Measurements from ENCODE around the gene C1orf116. TPM values are rescaled to one million over a fixed set of nuclear protein-coding genes. Genes with fewer than 3 reads are reported as not detected.

Gene C1orf116
- total RNA-seq, 6 donors from 2014 or later: 92.5 to 222 (median 193) TPM

DNA sequence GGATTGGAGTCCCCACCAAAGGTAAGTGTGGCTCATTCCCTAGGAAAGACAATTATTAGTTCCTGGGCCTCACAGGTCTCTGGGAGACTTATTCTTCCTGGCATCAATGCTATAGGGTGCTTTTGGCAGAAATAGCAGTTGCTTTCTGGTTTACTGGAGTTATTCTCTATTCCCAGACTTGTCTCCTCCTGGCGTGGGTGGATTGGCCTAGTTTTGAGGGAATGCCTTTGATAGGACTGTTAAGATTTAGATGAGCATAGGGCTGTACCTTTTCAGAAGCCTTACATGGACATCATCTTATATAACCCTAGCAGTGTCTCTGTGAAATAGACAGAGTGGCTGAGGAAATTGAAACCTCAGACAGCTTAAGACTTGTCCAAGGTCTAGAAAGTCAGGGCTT is 29.5 kb upstream of the C1orf116 start:
- TF ChIP-seq EP300 (IDR thresholded peaks at IDR 0.05) (no peak), POLR2AphosphoS5 (IDR thresholded peaks at IDR 0.05) (no peak), POLR2A (IDR thresholded peaks at IDR 0.05) (no peak)
- TF ChIP-seq, protein P1, sequence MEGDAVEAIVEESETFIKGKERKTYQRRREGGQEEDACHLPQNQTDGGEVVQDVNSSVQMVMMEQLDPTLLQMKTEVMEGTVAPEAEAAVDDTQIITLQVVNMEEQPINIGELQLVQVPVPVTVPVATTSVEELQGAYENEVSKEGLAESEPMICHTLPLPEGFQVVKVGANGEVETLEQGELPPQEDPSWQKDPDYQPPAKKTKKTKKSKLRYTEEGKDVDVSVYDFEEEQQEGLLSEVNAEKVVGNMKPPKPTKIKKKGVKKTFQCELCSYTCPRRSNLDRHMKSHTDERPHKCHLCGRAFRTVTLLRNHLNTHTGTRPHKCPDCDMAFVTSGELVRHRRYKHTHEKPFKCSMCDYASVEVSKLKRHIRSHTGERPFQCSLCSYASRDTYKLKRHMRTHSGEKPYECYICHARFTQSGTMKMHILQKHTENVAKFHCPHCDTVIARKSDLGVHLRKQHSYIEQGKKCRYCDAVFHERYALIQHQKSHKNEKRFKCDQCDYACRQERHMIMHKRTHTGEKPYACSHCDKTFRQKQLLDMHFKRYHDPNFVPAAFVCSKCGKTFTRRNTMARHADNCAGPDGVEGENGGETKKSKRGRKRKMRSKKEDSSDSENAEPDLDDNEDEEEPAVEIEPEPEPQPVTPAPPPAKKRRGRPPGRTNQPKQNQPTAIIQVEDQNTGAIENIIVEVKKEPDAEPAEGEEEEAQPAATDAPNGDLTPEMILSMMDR (IDR thresholded peaks at IDR 0.05): no peak
- WGBS, 2 donors: 89 to 91% methylated on average over 1 of the region's 1 CpG

DNA sequence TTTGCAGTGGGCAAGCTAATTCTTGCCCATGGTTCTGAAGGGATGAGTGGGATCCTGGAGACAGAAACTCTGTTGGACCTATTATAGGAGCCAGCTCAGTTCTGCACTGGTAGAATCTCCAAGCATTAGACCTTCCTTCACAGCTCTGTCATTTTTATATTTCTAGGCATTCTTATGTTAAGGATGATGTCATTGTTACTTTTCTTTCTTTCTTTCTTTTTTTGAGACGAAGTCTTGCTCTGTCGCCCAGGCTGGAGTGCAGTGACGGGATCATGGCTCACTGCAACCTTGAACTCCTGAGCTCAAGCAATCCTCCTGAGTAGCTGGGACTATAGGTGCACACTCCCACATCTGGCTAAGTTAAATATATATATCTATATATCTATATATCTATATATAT is 28.0 kb upstream of the C1orf116 start:
- peak overlapping the region in 3 of 4 donors; percentile 18 to 81 (median 71) for H3K27ac ChIP-seq
- H3K9me3 ChIP-seq: no peaks in the 10 kb centered on the region
- H3K27me3 ChIP-seq: no peaks in the 10 kb centered on the region
- no peak overlapping the region for H3K4me3 ChIP-seq
- H3K36me3 ChIP-seq: peaks cover 5 to 47% (median 16%) of the 10 kb centered on the region in 4 donors
- TF ChIP-seq POLR2A (IDR thresholded peaks at IDR 0.05): no peak
- no peak for TF ChIP-seq POLR2AphosphoS5 (IDR thresholded peaks at IDR 0.05)
- TF ChIP-seq EP300 (IDR thresholded peaks at IDR 0.05): no peak
- TF ChIP-seq, protein P1 (IDR thresholded peaks at IDR 0.05): no peak
- DNase-seq (no peak), ATAC-seq (ENCODE audit: low FRiP score in 2 of 2) (no peak)
- 63 to 71% methylated on average over 3 of the region's 3 CpGs for WGBS, 2 donors
- H3K4me1 ChIP-seq: peaks cover 0 to 30% (median 12%) of the 10 kb centered on the region in 4 donors

More for the DNA sequence above, 29.5 kb upstream of the C1orf116 start:
- Histone ChIP-seq H3K4me3 (no peak overlapping the region), H3K36me3 (peaks cover 9 to 61% (median 16%) of the 10 kb centered on the region in 4 donors), H3K27me3 (no peaks in the 10 kb centered on the region), H3K9me3 (no peaks in the 10 kb centered on the region), H3K4me1 (peaks cover 0 to 25% (median 12%) of the 10 kb centered on the region in 4 donors), H3K27ac (no peak overlapping the region)
- no peak for ATAC-seq (ENCODE audit: low FRiP score in 2 of 2)
- no peak for DNase-seq

DNA sequence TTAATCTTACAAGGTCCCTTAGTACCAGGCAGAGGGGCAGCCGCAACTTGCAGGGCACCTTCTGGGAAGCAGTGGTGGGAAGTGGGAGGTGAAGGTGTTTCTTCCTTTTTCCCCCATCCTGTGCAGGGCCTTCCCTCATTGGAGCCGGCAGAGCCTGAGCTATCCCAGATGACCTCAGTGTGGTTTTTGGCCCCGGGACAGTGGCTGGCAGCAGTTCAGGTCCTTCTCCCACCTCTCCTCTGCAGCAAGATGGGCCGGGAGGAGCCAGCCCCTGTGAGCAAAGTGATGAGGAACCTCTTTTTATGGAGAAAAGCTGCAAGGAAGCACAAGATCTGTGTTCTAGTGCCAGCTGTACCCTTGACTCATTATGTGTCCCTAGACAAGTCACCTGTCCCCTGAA is 27.3 kb upstream of the C1orf116 start:
- Histone ChIP-seq H3K27ac (peak overlapping the region; percentile 30 to 81 (median 74)), H3K4me1 (peaks cover 0 to 34% (median 13%) of the 10 kb centered on the region in 4 donors), H3K9me3 (no peaks in the 10 kb centered on the region), H3K36me3 (peaks cover 0 to 40% (median 12%) of the 10 kb centered on the region in 4 donors), H3K4me3 (no peak overlapping the region), H3K27me3 (no peaks in the 10 kb centered on the region)
- TF ChIP-seq, protein P1 (IDR thresholded peaks at IDR 0.05): no peak
- TF ChIP-seq EP300 (IDR thresholded peaks at IDR 0.05) (no peak), POLR2A (IDR thresholded peaks at IDR 0.05) (no peak), POLR2AphosphoS5 (IDR thresholded peaks at IDR 0.05) (no peak)
- DNase-seq: no peak
- WGBS, 2 donors: 36 to 61% methylated on average over 4 of the region's 4 CpGs
- no peak for ATAC-seq (ENCODE audit: low FRiP score in 2 of 2)

DNA sequence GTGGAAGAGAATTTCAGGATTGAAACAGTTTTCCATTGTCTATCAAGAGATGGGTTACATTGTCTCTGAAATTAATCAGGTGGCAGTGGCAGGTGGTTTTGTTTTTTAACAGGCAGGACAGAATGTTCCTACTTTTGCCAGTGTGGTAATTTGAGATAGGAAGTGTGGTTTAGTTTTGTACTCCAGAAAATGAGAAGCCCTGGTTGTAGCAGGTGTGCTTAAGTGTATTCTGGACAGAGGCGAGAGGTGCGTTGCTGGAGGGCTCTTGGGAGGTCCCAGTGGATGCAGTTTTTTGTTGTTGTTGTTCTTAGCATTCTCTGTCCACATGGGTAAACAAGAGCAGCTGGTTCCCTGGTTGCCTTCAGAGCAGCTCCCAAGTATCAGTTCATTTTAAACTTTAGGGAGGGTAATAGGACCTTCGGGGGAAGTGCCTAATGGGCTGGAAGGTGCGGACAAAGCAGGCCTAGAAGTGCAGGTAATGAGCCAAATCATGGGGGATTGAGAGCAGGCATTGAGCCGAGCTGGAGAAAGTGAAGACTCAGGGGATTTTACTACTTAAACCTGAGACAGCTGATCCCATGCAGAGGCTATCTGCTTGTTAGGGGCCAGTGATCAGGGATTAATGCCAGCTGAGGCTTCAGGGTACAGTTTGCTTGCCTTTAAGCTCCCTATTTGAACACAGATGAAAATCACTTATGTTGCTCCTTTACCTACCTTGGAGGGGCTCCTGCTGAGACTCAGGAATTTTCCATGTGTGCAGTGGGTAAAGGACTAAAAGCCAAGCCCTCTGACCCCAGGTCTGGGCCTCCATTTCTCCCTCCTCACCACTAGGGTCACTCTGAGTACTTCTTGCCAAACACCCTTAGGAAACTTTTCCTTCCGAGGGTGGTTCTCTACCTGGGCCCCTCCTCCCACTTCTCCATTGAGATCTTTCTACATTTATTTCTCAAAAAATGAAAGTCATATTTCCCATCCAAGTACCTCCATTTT is 26.6 kb upstream of the C1orf116 start:
- TF ChIP-seq EP300 (IDR thresholded peaks at IDR 0.05) (peak in 1 of 4 donors; percentile 60), POLR2A (IDR thresholded peaks at IDR 0.05) (peak in 1 of 4 donors; percentile 17), POLR2AphosphoS5 (IDR thresholded peaks at IDR 0.05) (no peak)
- TF ChIP-seq, protein P1 (IDR thresholded peaks at IDR 0.05): peak in 1 of 6 experiments; percentile 11
- Histone ChIP-seq H3K4me1 (peaks cover 0 to 33% (median 18%) of the 10 kb centered on the region in 4 donors), H3K27ac (peak overlapping the region; percentile 30 to 81 (median 74)), H3K27me3 (no peaks in the 10 kb centered on the region), H3K4me3 (no peak overlapping the region), H3K9me3 (no peaks in the 10 kb centered on the region), H3K36me3 (peaks cover 0 to 34% (median 12%) of the 10 kb centered on the region in 4 donors)
- no peak for ATAC-seq (ENCODE audit: low FRiP score in 2 of 2)
- WGBS, 2 donors: 54 to 66% methylated on average over 6 of the region's 6 CpGs
- no peak for DNase-seq
